HG03066 (cell line): ENCODE results near the gene MRC2.
"Not testable (repeated sequence)": the region's sequence is repeated elsewhere in the genome, so short reads cannot be mapped to it uniquely, and the experiment has no call there.

Experiments
- ATAC-seq: cut with Tn5 transposase; IDR thresholded peaks from one replicate; pipeline ENCODE4 v1.9.1; 2021; ENCODE audit warnings: low read depth; ENCODE audit not compliant: unreplicated experiment

MRC2 gene

GRCh38 chr17:62627219-62627903 is at the start of gene MRC2:
Gene MRC2 (plus strand): TSS chr17:62627670. CDS start chr17:62627803, 133 bp downstream.
- ATAC-seq: no peak

DNA sequence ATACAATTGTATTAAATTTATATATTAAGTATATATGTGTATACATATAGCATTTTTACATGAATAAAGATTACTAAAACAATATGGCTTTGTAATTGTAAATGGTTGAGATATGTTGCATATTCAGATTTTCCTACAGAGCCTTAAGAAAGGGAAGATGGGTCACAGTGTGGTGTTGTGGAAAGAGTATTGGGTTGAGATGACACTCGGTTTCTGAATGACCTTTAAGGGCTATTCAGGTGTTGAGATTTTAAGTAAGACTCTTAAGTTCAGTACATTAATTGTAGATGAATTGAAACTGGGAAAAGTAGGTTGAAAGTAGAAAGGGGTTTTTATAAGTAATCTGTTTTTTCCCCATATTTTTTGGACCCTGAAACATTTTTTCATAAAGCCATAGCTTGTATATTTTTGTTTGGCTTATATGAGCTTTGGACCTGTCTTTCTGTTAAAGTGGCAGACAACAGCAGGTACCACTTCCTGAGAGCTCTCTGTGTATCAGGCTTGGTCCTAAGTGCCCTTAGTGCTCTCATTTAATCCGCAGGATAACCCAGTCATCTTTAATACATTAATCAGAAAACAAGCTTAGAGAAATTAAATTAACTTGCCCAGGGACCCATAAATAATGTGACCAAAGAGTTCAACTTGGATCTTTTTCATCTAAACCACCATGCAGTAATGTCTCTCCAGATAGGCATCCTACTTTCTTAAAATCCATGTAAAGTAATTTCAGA is 48.5 kb upstream of the MRC2 start:
- no peak for ATAC-seq

DNA sequence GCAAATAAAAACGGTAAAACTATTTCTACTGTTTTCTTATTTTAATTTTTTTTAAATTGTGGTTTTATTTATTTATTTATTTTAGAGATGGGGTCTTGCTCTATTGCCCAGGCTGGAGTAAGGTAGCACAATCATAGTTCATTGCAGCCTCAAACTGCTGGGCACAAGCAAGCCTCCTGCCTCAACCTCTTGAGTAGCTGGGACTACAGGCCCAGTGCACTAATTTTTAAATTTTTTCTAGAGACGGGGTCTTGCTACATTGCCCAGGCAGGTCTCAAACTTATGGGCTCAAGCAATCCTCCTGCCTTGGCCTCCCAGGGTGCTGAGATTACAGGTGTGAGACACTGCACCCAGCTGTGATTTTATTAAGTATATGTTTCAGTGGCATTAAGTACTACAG is 46.5 kb upstream of the MRC2 start:
- ATAC-seq: no peak

DNA sequence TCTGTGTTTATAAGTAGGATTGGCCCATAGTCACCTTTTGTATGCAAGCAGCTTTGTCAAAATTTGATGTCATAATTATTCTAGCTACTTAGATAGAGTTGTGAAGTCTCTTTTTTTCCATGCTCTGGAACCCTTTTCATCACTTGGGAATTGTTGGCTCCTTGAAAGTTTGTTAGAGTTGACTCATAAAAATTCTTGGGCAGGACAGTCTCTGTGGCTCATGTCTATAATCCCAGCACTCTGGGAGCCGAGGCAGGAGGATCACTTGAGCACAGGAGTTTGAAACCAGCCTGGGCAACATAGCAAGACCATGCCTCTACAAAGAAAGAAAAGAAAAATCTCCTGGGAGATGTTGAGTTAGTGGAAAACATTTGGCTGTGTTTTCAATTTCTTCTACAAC is 45.7 kb upstream of the MRC2 start:
- ATAC-seq: no peak

- no peak for ATAC-seq
Observed at GRCh38 chr17:62587554-62587953, 39.9 kb upstream of the MRC2 start.

- no peak for ATAC-seq
Observed at GRCh38 chr17:62588109-62588508, 39.4 kb upstream of the MRC2 start.

GRCh38 chr17:62591333-62591732 is 36.1 kb upstream of the MRC2 start:
- ATAC-seq: no peak

GRCh38 chr17:62591822-62592221 is 35.6 kb upstream of the MRC2 start:
- not testable (repeated sequence) for ATAC-seq

- ATAC-seq: no peak
Observed at GRCh38 chr17:62592341-62593099, 35.0 kb upstream of the MRC2 start.

- no peak for ATAC-seq
Observed at GRCh38 chr17:62595484-62595883, 32.0 kb upstream of the MRC2 start.

- no peak for ATAC-seq
Observed at GRCh38 chr17:62596662-62597061, 30.8 kb upstream of the MRC2 start.

GRCh38 chr17:62597150-62597549 is 30.3 kb upstream of the MRC2 start:
- no peak for ATAC-seq

GRCh38 chr17:62597920-62598319 is 29.6 kb upstream of the MRC2 start:
- ATAC-seq: no peak

- ATAC-seq: no peak
Observed at GRCh38 chr17:62599964-62600657, 27.4 kb upstream of the MRC2 start.

GRCh38 chr17:62600805-62601204 is 26.7 kb upstream of the MRC2 start:
- no peak for ATAC-seq

GRCh38 chr17:62601471-62601870 is 26.0 kb upstream of the MRC2 start:
- no peak for ATAC-seq

DNA sequence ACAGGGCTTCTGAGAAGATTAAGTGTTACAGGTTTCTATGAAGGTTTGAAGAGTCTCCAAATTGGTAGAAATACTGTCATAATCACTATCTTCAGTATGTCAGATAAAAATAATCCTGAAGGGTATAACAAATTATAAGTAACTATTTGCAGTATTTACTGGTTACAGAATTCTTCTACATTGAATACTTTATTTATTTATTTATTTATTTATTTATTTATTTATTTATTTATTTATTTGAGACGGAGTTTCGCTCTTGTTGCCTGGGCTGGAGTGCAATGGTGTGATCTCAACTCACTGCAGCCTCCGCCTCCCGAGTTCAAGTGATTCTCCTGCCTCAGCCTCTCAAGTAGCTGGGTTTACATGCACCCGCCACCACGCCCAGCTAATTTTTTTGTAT is 23.7 kb upstream of the MRC2 start:
- not testable (repeated sequence) for ATAC-seq

DNA sequence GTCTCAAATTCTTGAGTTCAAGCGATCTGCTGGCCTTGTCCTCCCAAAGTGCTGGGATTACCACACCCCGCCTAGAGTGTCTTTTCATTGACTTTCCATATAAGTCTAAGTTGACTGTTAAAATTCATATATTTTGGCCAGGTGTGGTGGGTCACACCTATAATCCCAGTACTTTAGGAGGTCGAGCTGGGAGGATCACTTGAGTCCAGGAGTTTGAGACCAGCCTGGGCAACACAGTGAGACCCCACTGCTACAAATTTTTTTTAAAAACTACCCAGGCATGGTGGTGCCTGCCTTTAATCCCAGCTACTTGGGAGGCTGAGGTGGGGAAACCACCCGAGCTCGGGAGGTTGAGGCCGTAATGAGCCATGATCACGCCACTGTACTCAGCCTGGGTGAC is 21.9 kb upstream of the MRC2 start:
- ATAC-seq: no peak

DNA sequence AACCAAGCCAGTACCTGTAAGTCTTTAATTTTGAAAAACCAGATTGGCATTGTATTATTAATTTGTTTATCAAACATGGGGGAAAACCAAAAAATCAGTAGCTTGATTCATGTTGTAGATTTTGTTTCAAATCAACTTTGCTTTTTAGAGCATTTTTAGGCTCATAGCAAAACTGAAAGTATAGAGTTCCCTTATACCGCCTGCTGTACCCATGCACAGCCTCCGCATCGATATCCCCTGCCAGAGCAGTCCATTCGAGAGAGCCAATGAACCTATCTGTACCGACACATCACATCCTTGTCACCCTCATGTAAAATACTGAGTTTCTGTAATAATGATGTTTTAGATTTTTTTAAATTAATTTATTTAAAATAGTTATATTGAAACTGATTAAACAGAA is 16.2 kb upstream of the MRC2 start:
- peak; percentile 81 for ATAC-seq

- peak; percentile 32 for ATAC-seq
Observed at GRCh38 chr17:62611728-62612127, 15.7 kb upstream of the MRC2 start.

- not testable (repeated sequence) for ATAC-seq
Observed at GRCh38 chr17:62612289-62612688, 15.2 kb upstream of the MRC2 start.
